ENCODE results near the gene ZNF407.

Gene ZNF407

GRCh38 chr18:75108579-75109318, 511.1 kb downstream of the ZNF407 start:
- FAIRE-seq: no peak

- FAIRE-seq: no peak
These were observed 511.6 kb downstream of the ZNF407 start for GRCh38 chr18:75109319-75109691.

- FAIRE-seq: no peak
These were observed 512.1 kb downstream of the ZNF407 start for GRCh38 chr18:75109819-75110218.

GRCh38 chr18:75110311-75110710, 512.6 kb downstream of the ZNF407 start:
- FAIRE-seq: no peak

- FAIRE-seq: no peak
These were observed 513.3 kb downstream of the ZNF407 start for GRCh38 chr18:75110846-75111415.

GRCh38 chr18:75111760-75112159, 514.1 kb downstream of the ZNF407 start:
- FAIRE-seq: no peak

GRCh38 chr18:75112186-75113096, 514.8 kb downstream of the ZNF407 start:
- no peak for FAIRE-seq

- no peak for FAIRE-seq
These were observed 515.8 kb downstream of the ZNF407 start for GRCh38 chr18:75113455-75113854.

GRCh38 chr18:75114231-75114764, 516.6 kb downstream of the ZNF407 start:
- FAIRE-seq: no peak
